Omental fat pad (tissue), 4 donors: Measurements from ENCODE around the gene PRX. TPM values are rescaled to one million over a fixed set of nuclear protein-coding genes. Genes with fewer than 3 reads are reported as not detected.

Source experiments
- ATAC-seq: fragments of 150-250 bp; one replicate; pipeline ENCODE4 v1.9.1; 2016; ENCODE audit warnings: mild to moderate bottlenecking, moderate library complexity; ENCODE audit not compliant: low FRiP score
- DNase-seq: peaks from one replicate; pipeline ENCODE4 v3.0.0-alpha.2; 2019; ENCODE audit warnings: low spot score
- CTCF ChIP-seq, 3 donors: fragments of 450-650 bp; IDR thresholded peaks; one replicate each; pipeline ENCODE4 v1.5.1; 2016 to 2017; ENCODE audit warnings: antibody characterized with exemption in 3 of 3, mild to moderate bottlenecking in 3 of 3, moderate library complexity in 2 of 3
- total RNA-seq, 4 donors: library from RNA; depleted of rRNA; stranded (reverse); fragments of >200 nt; gene quantifications; one replicate each; pipeline ENCODE4 v1.1.0, GENCODE V29; 2016

PRX gene
- total RNA-seq, 4 donors from 2014 or later = 2.2 to 6.1 (median 4.3) TPM

DNA sequence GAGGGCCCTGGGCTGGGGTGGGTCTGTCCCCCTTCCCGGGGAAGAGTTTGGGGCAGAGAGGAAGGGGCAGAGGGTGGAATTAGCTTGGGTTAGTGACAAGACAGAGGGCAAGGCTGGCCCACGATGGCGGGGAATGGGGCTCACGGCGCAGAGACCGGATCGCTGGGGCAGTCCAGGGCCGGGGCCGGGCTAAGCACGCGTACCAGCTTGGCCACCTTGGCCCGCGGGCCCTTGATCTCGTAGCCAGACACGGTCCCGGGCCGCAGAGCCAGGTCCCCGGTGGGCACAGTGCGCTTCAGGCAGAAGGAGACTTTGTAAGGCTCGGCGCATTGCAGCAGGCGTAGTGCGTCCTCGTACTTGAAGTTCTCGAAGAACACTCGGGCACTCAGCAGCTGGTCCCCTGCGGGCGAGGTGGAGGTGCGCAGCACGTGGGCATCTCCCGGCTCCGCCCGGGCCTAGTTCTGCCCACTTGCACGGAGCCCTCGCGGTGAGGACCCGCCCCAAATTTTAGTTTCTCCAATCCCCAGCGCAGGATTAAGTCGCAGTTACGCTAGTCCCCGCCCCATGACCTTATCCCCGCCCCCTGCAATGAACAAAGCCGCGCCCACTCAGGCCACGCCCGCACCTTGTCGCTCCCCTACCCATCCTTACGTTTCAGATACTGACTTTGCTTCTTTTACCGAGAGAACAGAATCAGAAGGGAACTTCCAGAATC lies 14.6 kb downstream of the PRX start:
- ATAC-seq (no peak), DNase-seq (no peak)
- TF ChIP-seq CTCF (IDR thresholded peaks at IDR 0.05) = no peak

GRCh38 chr19:40397568-40397906 lies 15.6 kb downstream of the PRX start:
- TF ChIP-seq CTCF (IDR thresholded peaks at IDR 0.05) = no peak
- ATAC-seq (no peak), DNase-seq (no peak)

DNA sequence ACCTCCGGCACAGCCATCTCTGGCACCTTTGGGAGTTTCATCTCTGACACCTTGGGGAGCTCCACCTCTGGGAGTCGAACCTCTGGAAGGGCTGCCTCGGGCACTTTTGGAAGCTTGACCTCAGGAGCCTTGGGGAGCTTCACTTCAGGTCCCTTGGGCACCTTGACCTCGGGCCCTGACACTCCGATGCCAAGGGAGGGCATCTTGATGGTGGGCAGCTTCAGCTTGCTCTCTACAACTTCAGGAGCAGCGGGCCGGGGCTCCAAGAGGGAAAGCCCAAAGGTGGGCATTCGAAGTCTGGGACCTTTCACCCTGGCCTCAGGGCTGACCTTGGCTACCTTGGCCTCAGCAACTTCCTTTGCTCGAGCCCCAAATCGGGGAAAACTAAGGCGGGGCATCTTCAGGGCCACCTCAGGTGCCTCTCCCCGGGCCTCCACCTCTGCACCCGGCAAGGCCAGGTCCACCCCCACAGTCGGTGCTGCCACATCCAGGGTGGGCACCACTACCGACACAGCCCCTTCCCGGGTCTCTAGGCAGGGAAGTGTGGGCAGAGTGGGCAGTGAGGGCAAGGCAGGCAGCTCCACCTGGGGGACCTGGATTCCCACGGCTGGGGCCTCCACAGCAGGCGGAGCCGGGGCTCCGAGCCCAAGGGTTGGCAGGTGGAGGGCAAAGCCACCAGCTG lies 16.2 kb downstream of the PRX start:
- TF ChIP-seq CTCF (IDR thresholded peaks at IDR 0.05) = no peak
- ATAC-seq (no peak), DNase-seq (no peak)

GRCh38 chr19:40395956-40396355 lies 17.2 kb downstream of the PRX start:
- ATAC-seq = no peak
- TF ChIP-seq CTCF (IDR thresholded peaks at IDR 0.05) = no peak
- DNase-seq = no peak

DNA sequence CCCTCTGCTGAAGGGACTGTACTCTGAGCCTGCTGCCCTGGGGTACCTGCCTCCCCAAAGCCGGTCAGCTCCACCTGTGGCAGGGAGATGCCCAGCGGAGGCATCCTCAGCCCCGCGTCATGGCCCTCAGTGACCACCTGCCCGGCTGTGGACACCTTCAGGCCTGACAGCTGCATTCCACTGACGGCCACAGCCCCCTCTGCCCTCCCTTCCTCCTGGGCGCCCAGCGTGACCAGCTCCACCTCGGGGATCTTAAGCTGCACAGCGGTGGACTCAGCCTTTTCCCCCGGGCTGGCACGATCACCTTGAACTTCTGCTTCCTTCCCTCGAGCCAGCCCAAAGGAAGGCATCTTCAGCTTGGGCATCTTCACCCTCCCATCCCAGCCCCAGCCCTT lies 18.4 kb downstream of the PRX start:
- no peak for DNase-seq
- no peak for TF ChIP-seq CTCF (IDR thresholded peaks at IDR 0.05)
- no peak for ATAC-seq

GRCh38 chr19:40393894-40394815 lies 19.0 kb downstream of the PRX start:
- ATAC-seq = no peak
- no peak for TF ChIP-seq CTCF (IDR thresholded peaks at IDR 0.05)
- DNase-seq = no peak
